ENCODE measurements around the gene GRID1.

- TF ChIP-seq CTCF (IDR thresholded peaks at IDR 0.05; ENCODE audit: insufficient read depth, low read depth, low read length): no peak
- TF ChIP-seq EZH2 (IDR thresholded peaks at IDR 0.05; ENCODE audit: insufficient read depth, low read length): no peak
Measured at GRCh38 chr10:86123304-86123703, 243.3 kb downstream of the GRID1 start.
